H1 (cell line): Measurements from ENCODE around the gene FXYD3. TPM values are rescaled to one million over a fixed set of nuclear protein-coding genes. Genes with fewer than 3 reads are reported as not detected.

Experiments
- CTCF ChIA-PET: fragments of 300-600 bp; sonication (Branson Sonifier 250); formaldehyde crosslinking; loops from one replicate; lab custom pipeline; 2021; ENCODE audit not compliant: partially characterized antibody; lab: Charles Lee
- POLR2A ChIA-PET: fragments of 300-600 bp; sonication (Branson Sonifier 250); formaldehyde crosslinking; loops from one replicate; lab custom pipeline; 2021; ENCODE audit warnings: inconsistent platforms; ENCODE audit not compliant: partially characterized antibody; lab: Charles Lee
- DNase-seq, 2 experiments: peaks; one replicate each; pipeline versions ENCODE4 v3.0.0 to v3.0.0-alpha.2; 2010 to 2022; ENCODE audit warnings: low spot score in 2 of 2, low read depth in 1 of 2, mixed read lengths in 1 of 2
- FAIRE-seq: peaks from 2 replicates; lab custom pipeline; 2011; peaks lifted over from hg19 to GRCh38; lab: Jason Lieb, UNC
- H2AFZ ChIP-seq: 2 replicates; pipeline ENCODE4 v1.8.1; 2012; ENCODE audit warnings: low read length, inconsistent platforms
- H2AK5ac ChIP-seq: 2 replicates; pipeline ENCODE4 v1.6.1; 2013; ENCODE audit warnings: low read depth, low read length
- H2BK120ac ChIP-seq: replicated peaks from 2 replicates; pipeline ENCODE3; 2013; ENCODE audit warnings: low read depth, low read length, inconsistent platforms
- H2BK12ac ChIP-seq: 2 replicates; pipeline ENCODE4 v1.6.1; 2013; ENCODE audit warnings: low read depth, low read length
- H2BK15ac ChIP-seq: 2 replicates; pipeline ENCODE4 v1.6.1; 2013; ENCODE audit warnings: low read length
- H2BK20ac ChIP-seq: 2 replicates; pipeline ENCODE4 v1.6.1; 2013; ENCODE audit warnings: low read length
- H2BK5ac ChIP-seq: 2 replicates; pipeline ENCODE4 v1.6.1; 2013; ENCODE audit warnings: low read depth, low read length
- H3K14ac ChIP-seq: 2 replicates; pipeline ENCODE4 v1.6.1; 2013; ENCODE audit warnings: inconsistent platforms; ENCODE audit not compliant: insufficient read length
- H3K18ac ChIP-seq: 2 replicates; pipeline ENCODE4 v1.6.1; 2013; ENCODE audit warnings: low read length; ENCODE audit errors: extremely low read depth
- H3K23ac ChIP-seq: 2 replicates; pipeline ENCODE4 v1.6.1; 2013; ENCODE audit warnings: inconsistent platforms; ENCODE audit not compliant: insufficient read length
- H3K23me2 ChIP-seq: 2 replicates; pipeline ENCODE4 v1.6.1; 2013; ENCODE audit warnings: low read depth, low read length
- H3K27ac ChIP-seq: 2 replicates; pipeline ENCODE4 v1.6.1; 2011; ENCODE audit warnings: low read depth, low read length, inconsistent platforms
- H3K27me3 ChIP-seq, 4 experiments: replicated peaks in 1 of 4; 1 replicate in 1 of 4; 2 replicates in 3 of 4; pipeline versions ENCODE4 v1.6.1 to v1.8.1; 2011 to 2013; ENCODE audit warnings: low read length in 3 of 4, mild to moderate bottlenecking in 3 of 4, inconsistent platforms in 2 of 4, mixed read lengths in 2 of 4, moderate library complexity in 1 of 4; ENCODE audit not compliant: control insufficient read depth in 3 of 4, insufficient read depth in 3 of 4; ENCODE audit errors: extremely low read depth in 1 of 4
- H3K36me3 ChIP-seq, 4 experiments: 2 replicates each; pipeline versions ENCODE4 v1.6.1 to v1.8.1; 2011 to 2013; ENCODE audit warnings: mild to moderate bottlenecking in 4 of 4, low read length in 3 of 4, moderate library complexity in 2 of 4, control low read depth in 1 of 4, inconsistent platforms in 1 of 4; ENCODE audit not compliant: insufficient read depth in 4 of 4, control insufficient read depth in 2 of 4
- H3K4ac ChIP-seq: replicated peaks from 2 replicates; pipeline ENCODE3; 2013; ENCODE audit warnings: low read length, low read depth, mixed read lengths, inconsistent platforms; ENCODE audit not compliant: insufficient read length
- H3K4me1 ChIP-seq, 4 experiments: replicated peaks in 1 of 4; 1 replicate in 1 of 4; 2 replicates in 3 of 4; pipeline versions ENCODE4 v1.6.1 to v1.8.1; 2011 to 2013; ENCODE audit warnings: low read length in 3 of 4, inconsistent platforms in 2 of 4, mixed read lengths in 1 of 4; ENCODE audit not compliant: insufficient read depth in 4 of 4, control insufficient read depth in 3 of 4
- H3K4me2 ChIP-seq, 2 experiments: 2 replicates each; pipeline versions ENCODE4 v1.6.1 to v1.8.1; 2011 to 2013; ENCODE audit warnings: low read depth in 2 of 2, low read length in 2 of 2, control low read depth in 1 of 2, inconsistent platforms in 1 of 2, mild to moderate bottlenecking in 1 of 2; ENCODE audit not compliant: insufficient read depth in 1 of 2
- H3K4me3 ChIP-seq, 4 experiments: fragments of 200-600, 300-600 bp in 1 of 4; sonication (generic), shearing (Covaris generic), sonication (Bioruptor Twin) in 1 of 4; 2 replicates each; pipeline versions ENCODE4 v1.5.1 to v1.8.1; 2011 to 2016; ENCODE audit warnings: low read length in 4 of 4, low read depth in 3 of 4, control low read depth in 2 of 4, inconsistent platforms in 2 of 4, mild to moderate bottlenecking in 2 of 4, mixed read lengths in 1 of 4, moderate library complexity in 1 of 4; ENCODE audit not compliant: insufficient read depth in 2 of 4; ENCODE audit errors: extremely low read depth in 1 of 4
- H3K56ac ChIP-seq: replicated peaks from 2 replicates; pipeline ENCODE3; 2013; ENCODE audit warnings: low read depth, mild to moderate bottlenecking, mixed read lengths, low read length, inconsistent platforms; ENCODE audit not compliant: insufficient read length
- H3K79me1 ChIP-seq: 2 replicates; pipeline ENCODE4 v1.6.1; 2013; ENCODE audit warnings: low read depth, low read length, control low read depth
- H3K79me2 ChIP-seq, 2 experiments: 2 replicates each; pipeline versions ENCODE4 v1.6.1 to v1.8.1; 2012 to 2013; ENCODE audit warnings: low read length in 2 of 2, mild to moderate bottlenecking in 2 of 2, inconsistent platforms in 1 of 2; ENCODE audit not compliant: insufficient read depth in 2 of 2, control insufficient read depth in 1 of 2
- H3K9ac ChIP-seq, 4 experiments: replicated peaks in 1 of 4; 1 replicate in 1 of 4; 2 replicates in 3 of 4; pipeline versions ENCODE4 v1.6.1 to v1.8.1; 2011 to 2013; ENCODE audit warnings: low read depth in 3 of 4, low read length in 3 of 4, control low read depth in 2 of 4, mild to moderate bottlenecking in 2 of 4, moderate library complexity in 2 of 4, inconsistent platforms in 1 of 4; ENCODE audit errors: extremely low read depth in 1 of 4
- H3K9me3 ChIP-seq, 2 experiments: 2 replicates each; pipeline versions ENCODE4 v1.6.1 to v1.8.1; 2012 to 2013; ENCODE audit warnings: mild to moderate bottlenecking in 2 of 2, moderate library complexity in 2 of 2, control low read depth in 1 of 2, inconsistent platforms in 1 of 2, low read depth in 1 of 2, low read length in 1 of 2, mixed read lengths in 1 of 2; ENCODE audit not compliant: insufficient read depth in 2 of 2
- H4K20me1 ChIP-seq, 2 experiments: replicated peaks in 1 of 2; 2 replicates each; pipeline versions ENCODE3 to v1.8.1; 2011 to 2013; ENCODE audit warnings: inconsistent platforms in 2 of 2, low read length in 2 of 2, mild to moderate bottlenecking in 1 of 2; ENCODE audit not compliant: insufficient read depth in 2 of 2, control insufficient read depth in 1 of 2
- H4K5ac ChIP-seq: 2 replicates; pipeline ENCODE4 v1.6.1; 2013; ENCODE audit warnings: low read length, low read depth, mixed read lengths, inconsistent platforms; ENCODE audit not compliant: insufficient read length
- H4K8ac ChIP-seq: 2 replicates; pipeline ENCODE4 v1.8.0; 2013; ENCODE audit warnings: mild to moderate bottlenecking, moderate library complexity, low read length, inconsistent platforms; ENCODE audit not compliant: insufficient read depth; ENCODE audit errors: extremely low read depth
- H4K91ac ChIP-seq: replicated peaks from 2 replicates; pipeline ENCODE3; 2013; ENCODE audit warnings: low read length, mixed read lengths, inconsistent platforms; ENCODE audit not compliant: insufficient read length
- BACH1 ChIP-seq: IDR thresholded peaks from 2 replicates; pipeline ENCODE4 v1.6.1; 2012; ENCODE audit warnings: low read length, improper control_type of control experiment
- CHD1 ChIP-seq: IDR thresholded peaks from 2 replicates; pipeline ENCODE4 v1.6.1; 2012; ENCODE audit warnings: low read depth, low read length, improper control_type of control experiment
- CHD2 ChIP-seq: IDR thresholded peaks from 2 replicates; pipeline ENCODE4 v1.6.1; 2012; ENCODE audit warnings: low read length, improper control_type of control experiment
- YY1 ChIP-seq: IDR thresholded peaks from 2 replicates; pipeline ENCODE4 v1.6.1; 2011; ENCODE audit warnings: low read depth, mild to moderate bottlenecking, low read length
- WGBS, 2 experiments: shearing (Covaris generic) in 1 of 2; methylation state at CpG; one replicate each; pipeline versions ENCODE4 v1.1.6 to v1.1.7; 2013 to 2015; ENCODE audit warnings: low lambda C conversion rate in 2 of 2, mixed read lengths in 2 of 2, inconsistent platforms in 1 of 2, low coverage in 1 of 2, missing lambda C conversion rate in 1 of 2; ENCODE audit not compliant: insufficient replicate concordance in 2 of 2, insufficient coverage in 1 of 2, insufficient read length in 1 of 2; ENCODE audit errors: extremely low coverage in 1 of 2, missing lambda C conversion rate in 1 of 2; 5-methylcytosine and 5-hydroxymethylcytosine counted together
- polyA plus RNA-seq, 7 experiments: library from polyadenylated mRNA; depleted of rRNA in 3 of 7; stranded (reverse) in 5 of 7; unstranded in 2 of 7; fragments of >200 nt in 5 of 7; fragments of 200-250 nt in 2 of 7; gene quantifications; 1 replicate in 5 of 7; 2 replicates in 1 of 7; 4 replicates in 1 of 7; pipeline versions ENCODE4 v1.2.1 to v1.2.3, GENCODE V29; 2011 to 2013; ENCODE audit warnings: missing spikeins in 2 of 7, mixed read lengths in 2 of 7
- total RNA-seq: library from RNA; stranded (reverse); fragmentation: NEBNext Ultra II Directional; extraction: Animal tissue kit (Norgen Biotek cat#: 25700); gene quantifications from 2 replicates; pipeline ENCODE4 v1.2.1, GENCODE V29; 2021

The FXYD3 gene
- total and polyA plus RNA-seq, 2 of the 8 experiments (the other 6 are each of a cell fraction or from before 2014, with no cell fraction given) = 0.33 TPM; not detected in 1

- POLR2A ChIA-PET = interaction anchor here (1.1 to 1.7 kb wide), 4 partner anchors 9 to 44 kb away, joined by 3 to 6 read pairs (median 4); no protein-coding TSS in a partner anchor
- 88% methylated on average over 13 of the region's 13 CpGs; no CpG with 5 or more reads in 1 of the 2 experiments for WGBS, 2 experiments
Measured at GRCh38 chr19:35099897-35100275, 15.7 kb upstream of the FXYD3 start.

More at GRCh38 chr19:35099897-35100275, 15.7 kb upstream of the FXYD3 start:
- DNase-seq (no peak), FAIRE-seq (no peak)
- no peak overlapping the region for H3K18ac ChIP-seq
- no peak overlapping the region for H3K4me2 ChIP-seq
- no peak overlapping the region for H3K23ac ChIP-seq
- CTCF ChIA-PET = interaction anchor here (1.0 to 3.4 kb wide), 12 partner anchors 9 to 205 kb away, joined by 3 to 19 read pairs (median 6); partner anchors contain the start of genes FXYD5 and LGI4
- no peak overlapping the region for H2BK5ac ChIP-seq
- H3K23me2 ChIP-seq = no peaks in the 10 kb centered on the region; the same call in 1 of the 2 replicates
- no peak overlapping the region for H2AFZ ChIP-seq
- no peak overlapping the region for H3K4ac ChIP-seq
- H2BK15ac ChIP-seq = no peak overlapping the region
- no peak overlapping the region for H3K9ac ChIP-seq
- no peak overlapping the region for H2AK5ac ChIP-seq
- H3K4me3 ChIP-seq = no peak overlapping the region
- TF ChIP-seq CHD2 (no peak), YY1 (no peak), CHD1 (no peak), BACH1 (no peak)
- H3K14ac ChIP-seq = no peak overlapping the region
- no peaks in the 10 kb centered on the region for H3K9me3 ChIP-seq
- no peak overlapping the region for H3K56ac ChIP-seq
- no peak overlapping the region for H2BK20ac ChIP-seq
- no peak overlapping the region for H3K27ac ChIP-seq
- peaks cover 0 to 3% (median 1%) of the 10 kb centered on the region in 4 experiments; a peak in 3 of 7 replicates for H3K4me1 ChIP-seq
- no peak overlapping the region for H4K5ac ChIP-seq
- H3K27me3 ChIP-seq = no peaks in the 10 kb centered on the region
- no peak overlapping the region for H4K8ac ChIP-seq
- no peak overlapping the region for H2BK12ac ChIP-seq
- H3K36me3 ChIP-seq = no peaks in the 10 kb centered on the region
- H3K79me1 ChIP-seq = no peaks in the 10 kb centered on the region
- no peak overlapping the region for H2BK120ac ChIP-seq
- no peaks in the 10 kb centered on the region for H4K20me1 ChIP-seq
- H4K91ac ChIP-seq = no peak overlapping the region
- no peaks in the 10 kb centered on the region for H3K79me2 ChIP-seq
